Ovary (tissue), 3 donors: Measurements from ENCODE around the gene IFNA13.

Source experiments
- POLR2A ChIP-seq: fragments of 450-650 bp; IDR thresholded peaks from one replicate; pipeline ENCODE4 v1.6.1; 2017; ENCODE audit warnings: antibody characterized with exemption, mild to moderate bottlenecking, moderate library complexity
- TF ChIP-seq, protein P1 (sequence below), 3 donors: fragments of 450-650 bp in 2 of 3; fragments of 200-600 bp in 1 of 3; IDR thresholded peaks; one replicate each; pipeline versions ENCODE4 v1.5.1 to v1.8.0; 2016 to 2022; ENCODE audit warnings: antibody characterized with exemption in 3 of 3, mild to moderate bottlenecking in 1 of 3
- donor health status: DM: no; HTN: no; CAD: no.

DNA sequence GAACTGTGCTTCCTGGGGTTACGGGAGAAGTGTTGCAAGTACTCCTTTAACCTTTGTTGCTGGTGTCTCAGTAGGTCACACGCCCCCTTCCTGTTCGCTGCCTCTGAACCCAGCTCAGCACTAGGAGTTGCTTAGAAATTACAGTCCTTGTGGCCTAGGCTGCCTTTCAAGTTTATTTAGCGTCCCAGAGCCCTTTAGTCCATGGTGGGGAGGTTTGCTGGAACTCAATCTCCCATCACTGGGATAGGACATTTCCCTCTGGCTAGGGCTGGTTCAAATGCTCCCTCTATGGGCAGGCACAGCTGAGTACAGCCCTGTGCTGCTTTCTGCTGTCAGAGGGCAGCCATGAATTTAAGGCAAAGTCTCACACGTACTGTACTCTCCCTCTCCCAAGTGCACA is 45.8 kb upstream of the IFNA13 start:
- TF ChIP-seq, protein P1, sequence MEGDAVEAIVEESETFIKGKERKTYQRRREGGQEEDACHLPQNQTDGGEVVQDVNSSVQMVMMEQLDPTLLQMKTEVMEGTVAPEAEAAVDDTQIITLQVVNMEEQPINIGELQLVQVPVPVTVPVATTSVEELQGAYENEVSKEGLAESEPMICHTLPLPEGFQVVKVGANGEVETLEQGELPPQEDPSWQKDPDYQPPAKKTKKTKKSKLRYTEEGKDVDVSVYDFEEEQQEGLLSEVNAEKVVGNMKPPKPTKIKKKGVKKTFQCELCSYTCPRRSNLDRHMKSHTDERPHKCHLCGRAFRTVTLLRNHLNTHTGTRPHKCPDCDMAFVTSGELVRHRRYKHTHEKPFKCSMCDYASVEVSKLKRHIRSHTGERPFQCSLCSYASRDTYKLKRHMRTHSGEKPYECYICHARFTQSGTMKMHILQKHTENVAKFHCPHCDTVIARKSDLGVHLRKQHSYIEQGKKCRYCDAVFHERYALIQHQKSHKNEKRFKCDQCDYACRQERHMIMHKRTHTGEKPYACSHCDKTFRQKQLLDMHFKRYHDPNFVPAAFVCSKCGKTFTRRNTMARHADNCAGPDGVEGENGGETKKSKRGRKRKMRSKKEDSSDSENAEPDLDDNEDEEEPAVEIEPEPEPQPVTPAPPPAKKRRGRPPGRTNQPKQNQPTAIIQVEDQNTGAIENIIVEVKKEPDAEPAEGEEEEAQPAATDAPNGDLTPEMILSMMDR (IDR thresholded peaks at IDR 0.05): no peak
- TF ChIP-seq POLR2A: no peak
